NCI-H1436 treated with DMSO at 0.1 percent for 48 hours (cell line): Measurements from ENCODE around the gene CRLF1.

Experiments
- DNase-seq: peaks from one replicate; lab custom pipeline; 2025; lab: John Stamatoyannopoulos, UW

The CRLF1 gene

GRCh38 chr19:18557411-18558201 is 49.0 kb downstream of the CRLF1 start, which contains the start of gene KXD1:
Gene KXD1, plus strand, starts transcription at chr19:18557870. Its CDS starts 4,187 bp downstream, at chr19:18562057.
- peak; percentile 93 for DNase-seq

DNA sequence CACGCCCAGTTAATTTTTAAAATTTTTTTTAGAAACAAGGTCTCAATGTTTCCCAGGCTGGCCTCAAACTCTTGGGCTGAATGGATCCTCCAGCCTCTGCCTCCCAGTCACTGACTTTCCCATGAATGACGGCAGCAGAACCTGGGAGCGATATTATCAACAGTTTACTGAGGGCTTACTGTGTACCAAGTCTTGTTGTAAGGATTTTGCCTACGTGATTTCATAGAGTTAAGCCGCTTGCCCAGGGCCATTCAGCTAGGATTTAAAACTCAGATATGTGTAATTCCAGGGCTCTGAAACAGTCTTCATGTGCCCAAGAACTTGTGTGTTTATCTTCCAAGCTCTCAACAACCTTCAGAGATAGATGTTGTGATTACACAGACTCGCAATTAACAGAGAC is 55.0 kb downstream of the CRLF1 start:
- no peak for DNase-seq

DNA sequence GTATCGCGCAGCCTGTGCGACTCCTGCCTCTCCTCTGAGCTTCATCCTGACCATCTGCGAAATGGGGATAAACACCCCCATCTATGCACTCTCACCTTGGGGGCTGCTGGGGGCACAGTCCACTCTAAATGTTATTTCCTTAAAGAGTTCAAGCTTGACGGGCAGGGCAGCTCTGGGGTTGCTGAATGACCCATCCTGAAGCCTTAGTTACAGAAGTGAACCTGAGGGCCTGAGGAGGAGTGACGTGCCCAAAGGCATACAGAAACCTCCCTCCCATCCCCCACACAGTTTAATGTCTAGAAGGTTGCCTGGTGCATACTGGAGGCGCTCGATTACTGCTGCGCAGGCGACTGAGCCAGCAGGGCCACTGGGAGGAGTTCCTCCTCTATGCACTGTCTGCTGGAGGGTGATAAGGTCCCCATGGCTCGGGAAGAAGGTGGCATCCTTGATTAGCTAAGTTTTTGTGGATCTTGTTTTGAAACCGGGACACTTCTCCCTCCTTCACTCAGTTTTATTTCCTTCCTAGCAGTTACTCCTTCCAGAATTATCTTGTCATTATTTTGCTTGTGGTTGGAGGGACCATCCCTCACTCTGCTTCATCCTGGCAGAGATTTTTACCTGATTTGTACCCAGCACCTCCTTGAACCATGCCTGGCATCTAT is 62.7 kb downstream of the CRLF1 start:
- peak; percentile 48 for DNase-seq
